Right lobe of liver (tissue), 4 donors: Measurements from ENCODE around the gene CRACDL.

ENCODE experiments used
- POLR2A ChIP-seq: fragments of 450-650 bp; IDR thresholded peaks from one replicate; pipeline ENCODE4 v1.6.1; 2017; ENCODE audit warnings: antibody characterized with exemption, mild to moderate bottlenecking
- TF ChIP-seq, protein P1 (sequence below), 4 donors: fragments of 200-600 bp in 3 of 4; fragments of 450-650 bp in 1 of 4; IDR thresholded peaks; one replicate each; pipeline versions ENCODE4 v1.5.1 to v1.8.0; 2016 to 2022; ENCODE audit warnings: antibody characterized with exemption in 4 of 4, mild to moderate bottlenecking in 2 of 4
- donor health status: DM: no; HTN: no; CAD: no.
- donor health status: DM: no; HTN: no; CAD: no.
- donor health status: DM: no; HTN: yes; CAD: no.

DNA sequence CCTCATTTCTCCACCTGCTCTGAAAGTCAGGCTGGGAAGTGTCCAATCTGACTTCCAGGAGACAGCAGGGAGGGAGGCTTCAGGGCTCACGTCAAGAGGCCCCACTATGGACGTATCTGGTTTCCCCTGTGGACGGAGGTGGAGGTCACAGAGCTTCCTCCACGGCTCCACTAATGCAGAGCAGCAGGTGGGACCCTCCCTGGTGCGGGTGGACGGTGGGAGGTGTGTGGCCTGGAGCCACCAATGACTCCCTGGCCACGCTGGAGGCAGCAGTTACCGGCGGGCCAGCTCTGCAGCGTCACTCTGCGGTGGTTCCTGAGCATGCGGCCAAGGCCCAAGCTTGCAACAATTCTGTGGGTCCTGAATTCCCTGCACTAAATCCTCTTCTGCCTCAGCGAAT, 9.0 kb downstream of the CRACDL start:
- no peak for TF ChIP-seq POLR2A
- TF ChIP-seq, protein P1, sequence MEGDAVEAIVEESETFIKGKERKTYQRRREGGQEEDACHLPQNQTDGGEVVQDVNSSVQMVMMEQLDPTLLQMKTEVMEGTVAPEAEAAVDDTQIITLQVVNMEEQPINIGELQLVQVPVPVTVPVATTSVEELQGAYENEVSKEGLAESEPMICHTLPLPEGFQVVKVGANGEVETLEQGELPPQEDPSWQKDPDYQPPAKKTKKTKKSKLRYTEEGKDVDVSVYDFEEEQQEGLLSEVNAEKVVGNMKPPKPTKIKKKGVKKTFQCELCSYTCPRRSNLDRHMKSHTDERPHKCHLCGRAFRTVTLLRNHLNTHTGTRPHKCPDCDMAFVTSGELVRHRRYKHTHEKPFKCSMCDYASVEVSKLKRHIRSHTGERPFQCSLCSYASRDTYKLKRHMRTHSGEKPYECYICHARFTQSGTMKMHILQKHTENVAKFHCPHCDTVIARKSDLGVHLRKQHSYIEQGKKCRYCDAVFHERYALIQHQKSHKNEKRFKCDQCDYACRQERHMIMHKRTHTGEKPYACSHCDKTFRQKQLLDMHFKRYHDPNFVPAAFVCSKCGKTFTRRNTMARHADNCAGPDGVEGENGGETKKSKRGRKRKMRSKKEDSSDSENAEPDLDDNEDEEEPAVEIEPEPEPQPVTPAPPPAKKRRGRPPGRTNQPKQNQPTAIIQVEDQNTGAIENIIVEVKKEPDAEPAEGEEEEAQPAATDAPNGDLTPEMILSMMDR (IDR thresholded peaks at IDR 0.05): no peak
